GM04503 (cell line): ENCODE results near the gene YWHAE.
"Not testable (repeated sequence)": the region's sequence is repeated elsewhere in the genome, so short reads cannot be mapped to it uniquely, and the experiment has no call there.

Experiments
- DNase-seq: peaks from one replicate; pipeline ENCODE4 v3.0.0-alpha.2; 2012; ENCODE audit warnings: low read depth

YWHAE gene

GRCh38 chr17:1325766-1326165, 74.3 kb downstream of the YWHAE start:
- DNase-seq = no peak

- no peak for DNase-seq
These were observed 75.7 kb downstream of the YWHAE start for GRCh38 chr17:1324201-1324771.

GRCh38 chr17:1323336-1323735, 76.7 kb downstream of the YWHAE start:
- no peak for DNase-seq

GRCh38 chr17:1322480-1322879, 77.5 kb downstream of the YWHAE start:
- DNase-seq = no peak

- no peak for DNase-seq
These were observed 78.0 kb downstream of the YWHAE start for GRCh38 chr17:1322014-1322428.

- no peak for DNase-seq
These were observed 84.1 kb downstream of the YWHAE start for GRCh38 chr17:1315891-1316403.

GRCh38 chr17:1315409-1315808, 84.6 kb downstream of the YWHAE start:
- DNase-seq = no peak

- DNase-seq = no peak
These were observed 86.6 kb downstream of the YWHAE start for GRCh38 chr17:1313270-1314005.

- no peak for DNase-seq
These were observed 87.7 kb downstream of the YWHAE start for GRCh38 chr17:1312261-1312870.

- not testable (repeated sequence) for DNase-seq
These were observed 92.2 kb downstream of the YWHAE start for GRCh38 chr17:1307829-1308228.

- DNase-seq = no peak
These were observed 95.0 kb downstream of the YWHAE start for GRCh38 chr17:1304962-1305563.

- no peak for DNase-seq
These were observed 95.5 kb downstream of the YWHAE start for GRCh38 chr17:1304522-1304921.

- no peak for DNase-seq
These were observed 97.3 kb downstream of the YWHAE start for GRCh38 chr17:1302761-1303160.

- DNase-seq = no peak
These were observed 98.5 kb downstream of the YWHAE start for GRCh38 chr17:1301546-1301945.

- no peak for DNase-seq
These were observed 99.6 kb downstream of the YWHAE start for GRCh38 chr17:1300371-1300905.

GRCh38 chr17:1299552-1300370, 100.3 kb downstream of the YWHAE start:
- DNase-seq = no peak

- no peak for DNase-seq
These were observed 101.4 kb downstream of the YWHAE start for GRCh38 chr17:1298606-1299005.
